HAP-1 (cell line): ENCODE data around the gene PSMD2.
"Not testable (repeated sequence)": the region's sequence is repeated elsewhere in the genome, so short reads cannot be mapped to it uniquely, and the experiment has no call there.

Source experiments
- DNase-seq, 2 experiments: peaks; one replicate each; pipeline ENCODE4 v3.0.0-alpha.2; 2016 to 2020; ENCODE audit warnings: low spot score in 2 of 2
- H3K27me3 ChIP-seq: fragments of 250-450 bp; sonication (Bioruptor Pico); 2 replicates; pipeline ENCODE4 v1.5.1; 2020; ENCODE audit warnings: low read depth, mild to moderate bottlenecking, moderate library complexity
- H3K36me3 ChIP-seq: fragments of 250-450 bp; sonication (Bioruptor Pico); replicated peaks from 2 replicates; pipeline ENCODE4 v1.5.1; 2020; ENCODE audit warnings: mild to moderate bottlenecking
- H3K4me1 ChIP-seq: fragments of 250-450 bp; sonication (Bioruptor Pico); 2 replicates; pipeline ENCODE4 v1.5.1; 2020; ENCODE audit warnings: mild to moderate bottlenecking
- H3K4me3 ChIP-seq: fragments of 250-450 bp; sonication (Bioruptor Pico); 2 replicates; pipeline ENCODE4 v1.5.1; 2020; ENCODE audit warnings: mild to moderate bottlenecking, moderate library complexity
- H3K9me3 ChIP-seq: fragments of 250-450 bp; sonication (Bioruptor Pico); 2 replicates; pipeline ENCODE4 v1.5.1; 2020; ENCODE audit warnings: mild to moderate bottlenecking, moderate library complexity
- in situ Hi-C: fragments of 300-500 bp; cut with MboI; formaldehyde crosslinking; loops from 3 replicates; pipeline ENCODE4 v1.14.3; 2020; ENCODE audit warnings: low sequenced_read_pairs, inconsistent platforms, mixed read lengths

The PSMD2 gene

GRCh38 chr3:184333700-184334099, 34.7 kb downstream of the PSMD2 start:
- no peak for DNase-seq
- Histone ChIP-seq H3K27me3 (no peaks in the 10 kb centered on the region), H3K4me1 (no peaks in the 10 kb centered on the region), H3K9me3 (no peaks in the 10 kb centered on the region), H3K36me3 (peaks cover 73% of the 10 kb centered on the region), H3K4me3 (no peak overlapping the region)
- in situ Hi-C loops, result no loop called here

GRCh38 chr3:184334470-184335158, 35.6 kb downstream of the PSMD2 start:
- no peak for DNase-seq

GRCh38 chr3:184335291-184335660, 36.2 kb downstream of the PSMD2 start:
- Histone ChIP-seq H3K36me3 (peaks cover 57% of the 10 kb centered on the region), H3K4me1 (no peaks in the 10 kb centered on the region), H3K4me3 (no peak overlapping the region), H3K27me3 (no peaks in the 10 kb centered on the region), H3K9me3 (no peaks in the 10 kb centered on the region)
- in situ Hi-C loops, result no loop called here
- DNase-seq, result no peak

More at GRCh38 chr3:184334470-184335158, 35.6 kb downstream of the PSMD2 start:
- Histone ChIP-seq H3K27me3 (no peaks in the 10 kb centered on the region), H3K9me3 (no peaks in the 10 kb centered on the region), H3K36me3 (peaks cover 63% of the 10 kb centered on the region), H3K4me1 (no peaks in the 10 kb centered on the region), H3K4me3 (no peak overlapping the region)
- in situ Hi-C loops, result no loop called here

- DNase-seq, result no peak
- Histone ChIP-seq H3K4me1 (no peaks in the 10 kb centered on the region), H3K36me3 (peaks cover 51% of the 10 kb centered on the region), H3K27me3 (no peaks in the 10 kb centered on the region), H3K4me3 (no peak overlapping the region), H3K9me3 (no peaks in the 10 kb centered on the region)
- in situ Hi-C loops, result no loop called here
Measured at GRCh38 chr3:184335661-184336546, 36.9 kb downstream of the PSMD2 start.

DNA sequence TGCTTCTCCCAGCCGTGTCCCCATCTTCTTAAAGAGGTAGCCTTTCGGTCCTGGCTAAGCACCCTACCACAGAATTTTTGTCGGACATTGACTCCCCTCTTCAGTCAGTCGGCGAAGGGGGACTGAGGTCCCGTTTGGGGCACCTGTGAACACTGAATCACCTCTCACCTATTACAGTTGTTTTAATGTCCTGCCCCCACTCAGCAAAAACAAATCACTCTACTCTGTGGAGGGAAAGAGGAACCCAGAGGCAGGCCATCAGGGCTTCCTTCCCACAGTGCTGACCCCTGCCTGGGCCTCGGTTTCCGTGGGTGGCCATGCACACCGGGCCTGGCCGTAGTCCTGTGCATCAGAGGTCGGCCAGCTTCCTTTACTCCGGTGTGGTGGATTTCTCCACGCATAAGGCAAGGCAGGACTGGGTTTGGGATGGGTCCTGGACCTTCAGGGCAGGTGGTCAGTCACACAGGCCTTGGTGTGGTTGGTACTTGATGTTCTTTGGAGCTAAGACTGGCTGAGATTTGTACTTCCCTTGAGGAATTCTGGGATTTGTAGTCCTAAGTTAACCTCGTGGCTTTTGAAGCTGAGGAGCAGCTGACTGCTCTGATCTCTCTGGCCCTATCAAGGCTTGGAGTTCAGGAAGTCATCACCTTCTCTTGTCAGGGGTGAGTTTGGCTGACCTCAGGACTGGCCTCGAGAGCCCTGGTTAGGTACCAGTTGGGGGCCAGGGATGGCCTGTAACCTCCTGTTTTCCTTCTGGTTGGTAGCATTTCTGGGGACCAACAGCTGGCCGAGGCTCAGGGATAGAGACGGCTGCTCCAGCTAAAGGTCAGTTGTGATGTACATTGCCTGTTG, 37.7 kb downstream of the PSMD2 start:
- Histone ChIP-seq H3K27me3 (no peaks in the 10 kb centered on the region), H3K4me3 (no peak overlapping the region), H3K9me3 (no peaks in the 10 kb centered on the region), H3K36me3 (peaks cover 42% of the 10 kb centered on the region), H3K4me1 (no peaks in the 10 kb centered on the region)
- in situ Hi-C loops, result no loop called here
- no peak for DNase-seq

GRCh38 chr3:184337399-184337714, 38.3 kb downstream of the PSMD2 start, which contains the start of gene FAM131A:
FAM131A (plus strand) TSS chr3:184337600; CDS start chr3:184337631, 31 bp downstream.
- Histone ChIP-seq H3K9me3 (no peaks in the 10 kb centered on the region), H3K36me3 (peaks cover 36% of the 10 kb centered on the region), H3K4me3 (no peak within 1 kb of the TSS), H3K4me1 (no peaks in the 10 kb centered on the region), H3K27me3 (no peaks in the 10 kb centered on the region)
- in situ Hi-C loops, result no loop called here
- DNase-seq, result no peak

DNA sequence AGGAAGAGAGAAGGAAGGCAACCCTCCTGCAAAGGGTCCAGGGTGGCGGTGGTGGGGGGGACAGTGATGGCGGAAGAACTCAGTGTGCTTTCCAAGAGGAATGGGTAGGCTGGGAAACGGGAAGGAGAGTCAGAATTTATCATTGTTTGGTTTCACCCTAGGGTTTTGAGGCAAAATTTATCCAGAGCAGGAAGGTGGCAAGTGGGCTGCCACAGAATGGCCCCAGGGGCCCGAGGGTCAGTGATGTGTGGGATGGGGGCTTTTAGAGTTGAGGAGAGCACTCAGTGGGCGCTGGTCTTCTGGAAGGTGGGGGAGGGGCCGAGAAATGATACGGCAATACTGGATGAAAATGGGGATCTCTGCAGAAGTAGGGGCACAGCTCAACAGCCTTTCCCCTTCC, 38.9 kb downstream of the PSMD2 start:
- Histone ChIP-seq H3K4me1 (no peaks in the 10 kb centered on the region), H3K4me3 (no peak overlapping the region), H3K36me3 (peaks cover 30% of the 10 kb centered on the region), H3K9me3 (no peaks in the 10 kb centered on the region), H3K27me3 (no peaks in the 10 kb centered on the region)
- DNase-seq, result no peak
- in situ Hi-C loops, result no loop called here

DNA sequence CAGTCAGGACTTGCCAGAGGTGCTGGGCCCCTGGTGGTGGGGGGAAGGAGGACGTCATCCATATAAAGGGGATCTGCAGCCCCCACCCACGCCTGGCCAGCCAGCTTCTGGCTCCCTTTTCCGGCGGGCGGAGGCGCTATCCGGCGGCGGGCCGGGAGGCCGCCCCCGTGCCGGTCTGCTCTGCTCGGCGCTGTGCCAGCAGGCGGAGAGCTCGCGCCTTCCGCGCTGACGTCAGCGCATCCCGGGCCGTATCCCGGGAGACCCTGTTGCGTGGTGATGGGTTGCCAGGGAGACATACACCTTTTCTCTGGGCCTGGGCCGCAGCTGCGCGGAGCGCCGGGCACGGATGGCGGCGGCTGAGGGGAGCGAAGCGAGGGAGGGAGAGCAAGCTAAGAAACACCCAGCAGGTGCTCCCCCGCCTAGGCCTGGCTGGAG, 39.5 kb downstream of the PSMD2 start:
- Histone ChIP-seq H3K4me3 (no peak overlapping the region), H3K36me3 (peaks cover 24% of the 10 kb centered on the region), H3K9me3 (no peaks in the 10 kb centered on the region), H3K27me3 (no peaks in the 10 kb centered on the region), H3K4me1 (no peaks in the 10 kb centered on the region)
- in situ Hi-C loops, result no loop called here
- no peak for DNase-seq

GRCh38 chr3:184339001-184339400, 40.0 kb downstream of the PSMD2 start:
- Histone ChIP-seq H3K4me3 (no peak overlapping the region), H3K27me3 (no peaks in the 10 kb centered on the region), H3K36me3 (peaks cover 20% of the 10 kb centered on the region), H3K4me1 (no peaks in the 10 kb centered on the region), H3K9me3 (no peaks in the 10 kb centered on the region)
- in situ Hi-C loops, result no loop called here
- no peak for DNase-seq

GRCh38 chr3:184339451-184340135, 40.6 kb downstream of the PSMD2 start:
- H3K4me1 ChIP-seq, in situ Hi-C loops, DNase-seq, H3K4me3 ChIP-seq, H3K9me3 ChIP-seq, H3K27me3 ChIP-seq: not testable (repeated sequence)
- peaks cover 14% of the 10 kb centered on the region for H3K36me3 ChIP-seq

DNA sequence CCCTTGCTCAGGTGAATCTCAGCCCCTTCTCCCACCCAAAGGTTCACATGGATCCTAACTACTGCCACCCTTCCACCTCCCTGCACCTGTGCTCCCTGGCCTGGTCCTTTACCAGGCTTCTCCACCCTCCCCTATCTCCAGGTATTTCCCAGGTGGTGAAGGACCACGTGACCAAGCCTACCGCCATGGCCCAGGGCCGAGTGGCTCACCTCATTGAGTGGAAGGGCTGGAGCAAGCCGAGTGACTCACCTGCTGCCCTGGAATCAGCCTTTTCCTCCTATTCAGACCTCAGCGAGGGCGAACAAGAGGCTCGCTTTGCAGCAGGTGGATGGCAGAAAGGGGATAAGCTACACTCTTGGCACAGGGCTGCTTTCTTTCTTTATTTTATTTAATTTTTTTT, 42.9 kb downstream of the PSMD2 start:
- Histone ChIP-seq H3K4me1 (peaks cover 3% of the 10 kb centered on the region; the same call in 1 of the 2 replicates), H3K27me3 (no peaks in the 10 kb centered on the region), H3K4me3 (no peak overlapping the region), H3K9me3 (no peaks in the 10 kb centered on the region), H3K36me3 (peaks cover 2% of the 10 kb centered on the region; the same call in 1 of the 2 replicates)
- DNase-seq, result no peak
- in situ Hi-C loops, result no loop called here

DNA sequence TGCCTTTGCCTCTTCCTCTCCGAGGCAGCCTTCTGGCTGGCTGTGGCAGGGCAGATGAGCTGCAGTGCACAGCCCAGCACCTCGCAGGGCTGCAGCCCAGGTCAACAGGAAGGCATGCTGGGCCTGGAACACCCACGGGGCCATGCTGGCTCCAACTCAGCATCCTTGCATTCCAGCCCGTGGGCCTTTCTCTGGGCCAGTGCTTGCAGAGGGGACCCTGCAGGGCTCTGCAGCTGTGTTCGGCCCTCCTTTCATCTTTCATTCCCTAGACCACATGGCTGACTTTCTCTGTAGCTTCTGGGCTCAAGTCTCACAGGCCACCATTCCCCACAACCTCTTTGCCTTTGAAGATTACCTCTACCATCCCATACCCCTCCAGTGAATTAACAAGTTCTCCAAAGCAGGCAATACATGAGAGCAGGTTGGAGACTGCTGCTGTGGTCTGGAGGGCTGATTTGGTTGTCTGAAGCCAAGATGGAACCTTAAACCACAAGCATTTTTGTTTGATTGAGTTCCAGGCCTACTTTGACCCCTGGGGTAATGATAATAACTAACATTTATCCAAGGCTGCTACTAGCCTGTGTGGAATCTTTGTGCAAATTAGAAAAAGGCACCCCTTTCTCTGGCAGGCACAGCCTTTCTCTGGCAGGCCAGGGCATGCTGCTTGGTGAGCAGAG, 44.3 kb downstream of the PSMD2 start:
- Histone ChIP-seq H3K36me3 (peaks cover 6% of the 10 kb centered on the region; the same call in 1 of the 2 replicates), H3K4me1 (peaks cover 3% of the 10 kb centered on the region; the same call in 1 of the 2 replicates), H3K9me3 (no peaks in the 10 kb centered on the region), H3K27me3 (no peaks in the 10 kb centered on the region), H3K4me3 (no peak overlapping the region)
- no peak for DNase-seq
- in situ Hi-C loops, result no loop called here
